GM23338 (cell line): ENCODE data around the gene SLC30A7. TPM values are rescaled to one million over a fixed set of nuclear protein-coding genes. Genes with fewer than 3 reads are reported as not detected.
A peak's percentile ranks its signal among the peaks of the same experiment; 100 is the strongest.

Experiments used
- ATAC-seq: fragments of 200-7000 bp; cut with Tn5 transposase; 3 replicates; pipeline ENCODE4 v1.9.1; 2020
- DNase-seq: peaks from one replicate; pipeline ENCODE4 v3.0.0-alpha.2; 2015; ENCODE audit warnings: low spot score
- H2AFZ ChIP-seq: fragments of 200-600 bp; sonication (generic); 2 replicates; pipeline ENCODE4 v1.8.0; 2016; ENCODE audit warnings: antibody characterized with exemption, mild to moderate bottlenecking, moderate library complexity
- H3F3A ChIP-seq: fragments of 200-600 bp; sonication (generic); replicated peaks from 2 replicates; pipeline ENCODE4 v1.8.0; 2017; ENCODE audit warnings: antibody characterized with exemption, mixed run types, low read depth
- H3K27ac ChIP-seq: fragments of 200-600 bp; sonication (generic); 2 replicates; pipeline ENCODE4 v1.6.1; 2016; ENCODE audit warnings: low read depth
- H3K27me3 ChIP-seq: fragments of 200-600 bp; sonication (generic); 2 replicates; pipeline ENCODE4 v1.8.0; 2016; ENCODE audit warnings: mild to moderate bottlenecking, mixed run types, moderate library complexity; ENCODE audit not compliant: insufficient read depth
- H3K36me3 ChIP-seq: fragments of 200-600 bp; sonication (generic); 2 replicates; pipeline ENCODE4 v1.8.0; 2016; ENCODE audit warnings: mild to moderate bottlenecking; ENCODE audit not compliant: insufficient read depth
- H3K4me1 ChIP-seq: fragments of 200-600 bp; sonication (generic); 2 replicates; pipeline ENCODE4 v1.8.0; 2016; ENCODE audit warnings: mild to moderate bottlenecking, moderate library complexity; ENCODE audit not compliant: insufficient read depth
- H3K4me2 ChIP-seq: fragments of 200-600 bp; sonication (generic); 2 replicates; pipeline ENCODE4 v1.7.1; 2017; ENCODE audit warnings: mixed run types
- H3K4me3 ChIP-seq: fragments of 200-600 bp; sonication (generic); 2 replicates; pipeline ENCODE4 v1.6.1; 2016; ENCODE audit warnings: mixed run types
- H3K79me2 ChIP-seq: fragments of 200-600 bp; sonication (generic); replicated peaks from 2 replicates; pipeline ENCODE4 v1.8.0; 2017; ENCODE audit warnings: mild to moderate bottlenecking; ENCODE audit not compliant: insufficient read depth
- H3K9me2 ChIP-seq: fragments of 200-600 bp; sonication (generic); 2 replicates; pipeline ENCODE4 v1.8.0; 2017; ENCODE audit not compliant: insufficient read depth
- H4K20me1 ChIP-seq: fragments of 200-600 bp; sonication (generic); replicated peaks from 2 replicates; pipeline ENCODE4 v1.8.0; 2017; ENCODE audit warnings: mild to moderate bottlenecking; ENCODE audit not compliant: insufficient read depth
- H3K27ac Mint-ChIP-seq: 2 replicates; pipeline ENCODE4 v1.8.0; 2020; ENCODE audit warnings: inconsistent platforms, mild to moderate bottlenecking, moderate library complexity, mixed read lengths
- H3K27me3 Mint-ChIP-seq: 3 replicates; pipeline ENCODE4 v1.8.0; 2022; ENCODE audit warnings: low read depth, mild to moderate bottlenecking, moderate library complexity, mixed read lengths, inconsistent platforms; ENCODE audit not compliant: insufficient read depth, poor library complexity
- H3K36me3 Mint-ChIP-seq: 3 replicates; pipeline ENCODE4 v1.8.0; 2021; ENCODE audit warnings: low read depth, mild to moderate bottlenecking, inconsistent platforms, moderate library complexity, mixed read lengths
- H3K4me1 Mint-ChIP-seq: 3 replicates; pipeline ENCODE4 v1.8.0; 2020; ENCODE audit warnings: mild to moderate bottlenecking, inconsistent platforms, mixed read lengths
- H3K4me3 Mint-ChIP-seq: 3 replicates; pipeline ENCODE4 v1.8.0; 2021; ENCODE audit warnings: moderate library complexity, mild to moderate bottlenecking, inconsistent platforms, mixed read lengths
- H3K9me3 Mint-ChIP-seq: 3 replicates; pipeline ENCODE4 v1.8.0; 2020; ENCODE audit warnings: moderate library complexity, mild to moderate bottlenecking, inconsistent platforms, mixed read lengths
- CREB1 ChIP-seq: fragments of 250-450 bp; sonication (Bioruptor Pico); IDR thresholded peaks from 2 replicates; pipeline ENCODE4 v1.5.0; 2020; ENCODE audit warnings: low read depth, mild to moderate bottlenecking, moderate library complexity
- CTCF ChIP-seq, 2 experiments: fragments of 200-600 bp in 1 of 2; sonication (generic) in 1 of 2; conservative IDR thresholded peaks; 2 replicates each; pipeline versions ENCODE4 v1.5.1 to v1.6.1; 2016 to 2017; ENCODE audit warnings: antibody characterized with exemption in 2 of 2, low read depth in 2 of 2, mild to moderate bottlenecking in 2 of 2, moderate library complexity in 1 of 2
- ETS1 ChIP-seq: IDR thresholded peaks from 2 replicates; pipeline ENCODE4 v1.6.1; 2016; ENCODE audit warnings: antibody characterized with exemption
- EZH2 ChIP-seq: fragments of 200-600 bp; sonication (generic); IDR thresholded peaks from one replicate; pipeline ENCODE4 v1.8.0; 2017; ENCODE audit warnings: antibody characterized with exemption, mild to moderate bottlenecking, low read depth; ENCODE audit not compliant: unreplicated experiment
- EZH2phosphoT487 ChIP-seq: fragments of 200-600 bp; sonication (generic); IDR thresholded peaks from one replicate; pipeline ENCODE4 v1.8.1; 2018; ENCODE audit warnings: antibody characterized with exemption; ENCODE audit not compliant: unreplicated experiment
- JUNB ChIP-seq: IDR thresholded peaks from one replicate; pipeline ENCODE4 v1.6.1; 2016; ENCODE audit warnings: antibody characterized with exemption; ENCODE audit not compliant: unreplicated experiment
- NANOG ChIP-seq: IDR thresholded peaks from 2 replicates; pipeline ENCODE4 v1.6.1; 2016; ENCODE audit warnings: antibody characterized with exemption, borderline replicate concordance
- POLR2AphosphoS5 ChIP-seq: IDR thresholded peaks from 2 replicates; pipeline ENCODE4 v1.6.1; 2016; ENCODE audit warnings: antibody characterized with exemption, low read depth
- STAT1 ChIP-seq: IDR thresholded peaks from one replicate; pipeline ENCODE4 v1.6.1; 2016; ENCODE audit warnings: antibody characterized with exemption; ENCODE audit not compliant: unreplicated experiment
- ZNF114 ChIP-seq: fragments of 250-450 bp; sonication (Bioruptor Pico); IDR thresholded peaks from 2 replicates; pipeline ENCODE4 v1.5.0; 2020; ENCODE audit warnings: mild to moderate bottlenecking, moderate library complexity
- ZNF331 ChIP-seq: fragments of 250-450 bp; sonication (Bioruptor Pico); IDR thresholded peaks from 2 replicates; pipeline ENCODE4 v1.5.0; 2020; ENCODE audit warnings: low read depth, mild to moderate bottlenecking, moderate library complexity
- ZNF462 ChIP-seq: fragments of 250-450 bp; sonication (Bioruptor Pico); IDR thresholded peaks from 2 replicates; pipeline ENCODE4 v1.5.0; 2020; ENCODE audit warnings: mild to moderate bottlenecking, moderate library complexity
- polyA plus RNA-seq: library from polyadenylated mRNA; unstranded; fragments of >200 nt; fragmentation: Nextera tagmentation; extraction: Ambion mirVana; gene quantifications from 2 replicates; pipeline ENCODE4 v1.2.1, GENCODE V29; 2016
- total RNA-seq: library from RNA; depleted of rRNA; stranded (reverse); fragments of >200 nt; shearing (Covaris generic); gene quantifications from 2 replicates; pipeline ENCODE4 v1.2.3, GENCODE V29; 2014

The SLC30A7 gene
- total and polyA plus RNA-seq, 2 experiments from 2014 or later, result 9.8 to 25.1 TPM

GRCh38 chr1:101022294-101022693 is 126.4 kb downstream of the SLC30A7 start:
- Mint-ChIP-seq H3K36me3 (peaks cover 26% of the 10 kb centered on the region), H3K27ac (no peak overlapping the region; the same call in 1 of the 2 replicates), H3K4me3 (no peak overlapping the region), H3K27me3 (no peaks in the 10 kb centered on the region), H3K9me3 (no peaks in the 10 kb centered on the region), H3K4me1 (peaks cover 28% of the 10 kb centered on the region)
- Histone ChIP-seq H3K4me1 (peaks cover 27% of the 10 kb centered on the region), H3K9me2 (no peaks in the 10 kb centered on the region), H2AFZ (no peak overlapping the region), H3K27ac (peak overlapping the region; percentile 6; the same call in 1 of the 2 replicates), H3K4me2 (peak overlapping the region; percentile 62), H3K4me3 (0 out of 2 replicates have a peak overlapping the region, but pooled peaks have one; percentile 0), H3K36me3 (peaks cover 4% of the 10 kb centered on the region; the same call in 1 of the 2 replicates), H3K27me3 (no peaks in the 10 kb centered on the region), H3K79me2 (peaks cover 36% of the 10 kb centered on the region), H3F3A (no peaks in the 10 kb centered on the region), H4K20me1 (no peaks in the 10 kb centered on the region)
- DNase-seq, result peak; percentile 47
- no peak for ATAC-seq
- no peak for TF ChIP-seq ZNF331 (CRISPR knock-in tag)
- TF ChIP-seq NANOG, result no peak
- no peak for TF ChIP-seq JUNB
- no peak for TF ChIP-seq EZH2

GRCh38 chr1:101025283-101025656 is 129.4 kb downstream of the SLC30A7 start:
- Histone ChIP-seq H2AFZ (peak overlapping the region; percentile 94), H3K4me1 (peaks cover 25% of the 10 kb centered on the region), H3K4me3 (peak overlapping the region; percentile 80), H3K36me3 (no peaks in the 10 kb centered on the region), H3K27me3 (no peaks in the 10 kb centered on the region), H4K20me1 (no peaks in the 10 kb centered on the region), H3K9me2 (no peaks in the 10 kb centered on the region), H3F3A (no peaks in the 10 kb centered on the region), H3K27ac (peak overlapping the region; percentile 52), H3K4me2 (peak overlapping the region; percentile 85), H3K79me2 (peaks cover 61% of the 10 kb centered on the region)
- peaks cover 30% of the 10 kb centered on the region for H3K4me1 Mint-ChIP-seq
- ATAC-seq, result peak; percentile 65
- H3K9me3 Mint-ChIP-seq, result no peaks in the 10 kb centered on the region
- peak overlapping the region; percentile 98 for H3K4me3 Mint-ChIP-seq
- DNase-seq, result peak; percentile 11
- TF ChIP-seq ZNF114 (CRISPR knock-in tag) (no peak), ETS1 (no peak), EZH2 (no peak), STAT1 (no peak), CREB1 (CRISPR knock-in tag) (no peak), EZH2phosphoT487 (no peak), ZNF462 (CRISPR knock-in tag) (no peak), CTCF (conservative IDR thresholded peaks at IDR 0.05; ENCODE audit: low read depth in 2 of 2) (no peak), JUNB (no peak), NANOG (no peak), ZNF331 (CRISPR knock-in tag) (no peak), POLR2AphosphoS5 (no peak)
- H3K36me3 Mint-ChIP-seq, result peaks cover 19% of the 10 kb centered on the region
- peak overlapping the region; percentile 96 for H3K27ac Mint-ChIP-seq
- no peaks in the 10 kb centered on the region for H3K27me3 Mint-ChIP-seq
